ENCODE data around the gene NR2F1.

NR2F1 gene

GRCh38 chr5:93590493-93590892 is 7.5 kb downstream of the NR2F1 start:
- FAIRE-seq (no peak), DNase-seq (ENCODE audit: insufficient read length, low spot score) (no peak)

- FAIRE-seq (no peak), DNase-seq (ENCODE audit: insufficient read length, low spot score) (no peak)
These were observed 8.4 kb downstream of the NR2F1 start for GRCh38 chr5:93591323-93591945.

- no peak for DNase-seq (ENCODE audit: insufficient read length, low spot score)
- no peak for FAIRE-seq
These were observed 9.9 kb downstream of the NR2F1 start for GRCh38 chr5:93592883-93593282.

- no peak for FAIRE-seq
- no peak for DNase-seq (ENCODE audit: insufficient read length, low spot score)
These were observed 10.6 kb downstream of the NR2F1 start for GRCh38 chr5:93593476-93594131.

- DNase-seq (ENCODE audit: insufficient read length, low spot score) (no peak), FAIRE-seq (no peak)
These were observed 11.8 kb downstream of the NR2F1 start for GRCh38 chr5:93594591-93595419.

- DNase-seq (ENCODE audit: insufficient read length, low spot score) (no peak), FAIRE-seq (no peak)
These were observed 12.6 kb downstream of the NR2F1 start for GRCh38 chr5:93595420-93596147.

GRCh38 chr5:93596310-93596675 is 13.3 kb downstream of the NR2F1 start:
- DNase-seq (ENCODE audit: insufficient read length, low spot score) (no peak), FAIRE-seq (no peak)

- FAIRE-seq, result no peak
- DNase-seq (ENCODE audit: insufficient read length, low spot score), result no peak
These were observed 13.9 kb downstream of the NR2F1 start for GRCh38 chr5:93596676-93597490.

- no peak for FAIRE-seq
These were observed 15.3 kb downstream of the NR2F1 start for GRCh38 chr5:93598091-93599000.

GRCh38 chr5:93599001-93599379 is 16.0 kb downstream of the NR2F1 start:
- DNase-seq (ENCODE audit: insufficient read length, low spot score) (no peak), FAIRE-seq (no peak)

More at GRCh38 chr5:93598091-93599000, 15.3 kb downstream of the NR2F1 start:
- DNase-seq (ENCODE audit: insufficient read length, low spot score), result no peak

GRCh38 chr5:93599399-93600120 is 16.5 kb downstream of the NR2F1 start:
- FAIRE-seq, result no peak
- no peak for DNase-seq (ENCODE audit: insufficient read length, low spot score)

GRCh38 chr5:93600409-93601070 is 17.5 kb downstream of the NR2F1 start:
- DNase-seq (ENCODE audit: insufficient read length, low spot score), result no peak
- no peak for FAIRE-seq

GRCh38 chr5:93601071-93601801 is 18.2 kb downstream of the NR2F1 start:
- FAIRE-seq (no peak), DNase-seq (ENCODE audit: insufficient read length, low spot score) (no peak)

GRCh38 chr5:93601802-93602155 is 18.8 kb downstream of the NR2F1 start:
- peak; percentile 56 for FAIRE-seq
- DNase-seq (ENCODE audit: insufficient read length, low spot score), result no peak

GRCh38 chr5:93602241-93603077 is 19.4 kb downstream of the NR2F1 start:
- FAIRE-seq (no peak), DNase-seq (ENCODE audit: insufficient read length, low spot score) (no peak)

GRCh38 chr5:93603078-93603792 is 20.2 kb downstream of the NR2F1 start:
- DNase-seq (ENCODE audit: insufficient read length, low spot score) (no peak), FAIRE-seq (no peak)
